ENCODE measurements around the gene RUNX1.

The RUNX1 gene

DNA sequence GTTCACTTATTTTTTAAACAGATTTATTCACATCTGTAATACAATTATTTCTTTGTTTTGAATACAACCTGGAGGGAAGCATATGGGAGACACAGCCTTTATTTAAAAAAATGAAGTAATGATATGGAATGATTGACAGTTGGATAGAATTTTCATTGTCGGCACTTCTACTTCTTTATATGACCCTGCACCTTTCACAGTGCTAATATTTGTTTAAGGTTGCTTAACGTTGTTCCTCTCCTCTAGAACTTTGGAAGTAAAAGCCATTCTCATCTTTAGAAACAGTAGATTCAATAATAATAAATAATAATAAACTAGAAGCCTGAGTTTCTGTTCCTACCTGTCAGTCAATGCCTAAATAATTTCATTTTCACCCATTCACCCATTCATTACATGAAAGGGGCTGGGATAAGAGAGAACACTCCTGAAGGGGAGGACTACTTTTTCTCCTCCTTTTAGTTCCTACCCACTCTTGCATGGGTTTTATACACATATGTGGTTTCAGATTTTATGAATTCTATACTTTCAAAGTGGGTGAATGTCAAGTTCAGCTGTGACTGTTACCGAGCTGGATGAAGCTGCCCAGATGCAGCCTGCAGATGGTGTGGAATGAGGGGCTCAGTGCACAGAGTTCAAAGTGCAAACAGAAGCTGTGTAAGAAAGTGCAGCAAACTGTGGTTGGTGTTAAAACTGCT lies 9.4 kb downstream of the RUNX1 start:
- Histone ChIP-seq H3K27ac (ENCODE audit: low read length) (no peak overlapping the region), H2AFZ (ENCODE audit: low read depth, low read length) (no peak overlapping the region), H3K4me3 (ENCODE audit: low read length) (no peak overlapping the region), H3K9ac (ENCODE audit: low read length) (no peak overlapping the region), H4K20me1 (ENCODE audit: insufficient read depth, low read length) (peaks cover 93% of the 10 kb centered on the region), H3K36me3 (replicated peaks; ENCODE audit: low read depth, low read length) (peaks cover 66% of the 10 kb centered on the region), H3K4me2 (ENCODE audit: low read length) (no peak overlapping the region), H3K79me2 (ENCODE audit: low read length) (peaks cover 65% of the 10 kb centered on the region), H3K9me3 (ENCODE audit: insufficient read depth, low read length) (no peaks in the 10 kb centered on the region), H3K4me1 (ENCODE audit: low read length) (peaks cover 42% of the 10 kb centered on the region), H3K27me3 (ENCODE audit: low read depth, low read length) (peaks cover 5% of the 10 kb centered on the region; the same call in 1 of the 2 replicates)
- TF ChIP-seq EZH2phosphoT487 (IDR thresholded peaks at IDR 0.05; ENCODE audit: low read depth) = no peak
- TF ChIP-seq CTCF (IDR thresholded peaks at IDR 0.05; ENCODE audit: low read depth, low read length) = no peak

- no peak overlapping the region for H3K27ac ChIP-seq (ENCODE audit: low read length)
- peaks cover 65% of the 10 kb centered on the region for H3K79me2 ChIP-seq (ENCODE audit: low read length)
- H2AFZ ChIP-seq (ENCODE audit: low read depth, low read length) = no peak overlapping the region
- no peak overlapping the region for H3K9ac ChIP-seq (ENCODE audit: low read length)
- TF ChIP-seq CTCF (IDR thresholded peaks at IDR 0.05; ENCODE audit: low read depth, low read length) (no peak), EZH2phosphoT487 (IDR thresholded peaks at IDR 0.05; ENCODE audit: low read depth) (no peak)
- H3K27me3 ChIP-seq (ENCODE audit: low read depth, low read length) = peaks cover 5% of the 10 kb centered on the region; the same call in 1 of the 2 replicates
- H3K4me2 ChIP-seq (ENCODE audit: low read length) = no peak overlapping the region
- no peaks in the 10 kb centered on the region for H3K9me3 ChIP-seq (ENCODE audit: insufficient read depth, low read length)
- no peak overlapping the region for H3K4me3 ChIP-seq (ENCODE audit: low read length)
- peaks cover 66% of the 10 kb centered on the region for H3K36me3 ChIP-seq (replicated peaks; ENCODE audit: low read depth, low read length)
- peaks cover 33% of the 10 kb centered on the region for H3K4me1 ChIP-seq (ENCODE audit: low read length)
- H4K20me1 ChIP-seq (ENCODE audit: insufficient read depth, low read length) = peaks cover 93% of the 10 kb centered on the region
Observed at GRCh38 chr21:35038772-35039319, 10.3 kb downstream of the RUNX1 start.

- Histone ChIP-seq H3K4me2 (ENCODE audit: low read length) (no peak overlapping the region), H3K4me3 (ENCODE audit: low read length) (no peak overlapping the region), H3K27ac (ENCODE audit: low read length) (no peak overlapping the region), H2AFZ (ENCODE audit: low read depth, low read length) (no peak overlapping the region), H3K79me2 (ENCODE audit: low read length) (peaks cover 60% of the 10 kb centered on the region), H3K9ac (ENCODE audit: low read length) (no peak overlapping the region), H3K36me3 (replicated peaks; ENCODE audit: low read depth, low read length) (peaks cover 69% of the 10 kb centered on the region), H3K9me3 (ENCODE audit: insufficient read depth, low read length) (no peaks in the 10 kb centered on the region), H3K27me3 (ENCODE audit: low read depth, low read length) (peaks cover 8% of the 10 kb centered on the region; the same call in 1 of the 2 replicates), H3K4me1 (ENCODE audit: low read length) (peaks cover 22% of the 10 kb centered on the region), H4K20me1 (ENCODE audit: insufficient read depth, low read length) (peaks cover 93% of the 10 kb centered on the region)
- no peak for TF ChIP-seq EZH2phosphoT487 (IDR thresholded peaks at IDR 0.05; ENCODE audit: low read depth)
- TF ChIP-seq CTCF (IDR thresholded peaks at IDR 0.05; ENCODE audit: low read depth, low read length) = no peak
Observed at GRCh38 chr21:35037384-35037765, 11.7 kb downstream of the RUNX1 start.

DNA sequence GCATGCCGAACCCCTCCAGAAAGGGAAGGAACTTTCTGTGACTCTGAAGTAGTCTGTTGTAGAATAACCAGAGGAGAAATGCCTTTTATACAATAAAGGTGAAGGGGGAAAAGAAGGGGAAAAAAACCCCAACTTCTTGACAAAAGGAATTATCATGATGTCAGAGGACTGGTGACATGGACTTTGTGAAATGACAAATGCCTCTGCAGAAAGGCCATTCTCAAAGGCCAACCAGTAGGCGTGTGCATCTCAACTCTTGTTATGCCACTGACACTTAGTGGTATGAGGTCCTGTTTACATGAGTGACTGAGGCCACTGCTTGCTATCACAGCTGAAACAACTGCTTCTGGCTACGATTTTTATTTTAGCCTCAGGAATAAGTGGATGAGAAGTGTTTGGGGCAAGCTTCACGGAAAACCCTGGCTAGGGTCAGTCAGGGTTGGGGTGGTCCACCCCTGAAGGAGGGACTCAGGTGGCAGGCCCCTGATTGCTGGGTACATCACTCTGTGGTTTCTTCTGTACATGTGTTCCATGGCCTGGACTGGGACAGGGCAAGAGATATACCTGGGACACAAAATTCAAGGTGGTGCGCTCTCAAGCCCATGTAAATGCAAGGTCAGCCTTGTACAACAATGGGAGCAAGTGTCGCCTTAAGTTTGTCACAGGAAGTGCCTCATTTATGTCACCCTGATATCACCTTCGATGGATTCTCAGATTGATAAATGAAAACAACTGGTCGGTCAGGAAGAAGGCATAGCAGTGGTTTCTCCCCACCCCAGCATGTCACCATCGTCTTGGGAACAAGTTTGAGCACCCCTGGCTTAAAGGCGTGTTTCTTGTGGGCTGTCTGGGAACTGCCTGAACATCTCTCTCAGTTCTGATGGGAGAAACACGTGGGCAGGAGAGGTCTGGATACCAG lies 12.4 kb downstream of the RUNX1 start:
- peaks cover 4% of the 10 kb centered on the region; the same call in 1 of the 2 replicates for H3K27me3 ChIP-seq (ENCODE audit: low read depth, low read length)
- peaks cover 69% of the 10 kb centered on the region for H3K36me3 ChIP-seq (replicated peaks; ENCODE audit: low read depth, low read length)
- H3K27ac ChIP-seq (ENCODE audit: low read length) = no peak overlapping the region
- TF ChIP-seq CTCF (IDR thresholded peaks at IDR 0.05; ENCODE audit: low read depth, low read length) (no peak), EZH2phosphoT487 (IDR thresholded peaks at IDR 0.05; ENCODE audit: low read depth) (no peak)
- H3K79me2 ChIP-seq (ENCODE audit: low read length) = peaks cover 58% of the 10 kb centered on the region
- H3K4me1 ChIP-seq (ENCODE audit: low read length) = peaks cover 22% of the 10 kb centered on the region
- no peak overlapping the region for H3K9ac ChIP-seq (ENCODE audit: low read length)
- peaks cover 93% of the 10 kb centered on the region for H4K20me1 ChIP-seq (ENCODE audit: insufficient read depth, low read length)
- H2AFZ ChIP-seq (ENCODE audit: low read depth, low read length) = no peak overlapping the region
- no peaks in the 10 kb centered on the region for H3K9me3 ChIP-seq (ENCODE audit: insufficient read depth, low read length)
- H3K4me3 ChIP-seq (ENCODE audit: low read length) = no peak overlapping the region
- H3K4me2 ChIP-seq (ENCODE audit: low read length) = no peak overlapping the region
